ENCODE measurements around the gene PKN1.
"Not testable (repeated sequence)": the region's sequence is repeated elsewhere in the genome, so short reads cannot be mapped to it uniquely, and the experiment has no call there.

PKN1 gene

GRCh38 chr19:14433554-14434501, 722 bp downstream of the PKN1 start:
- DNase-seq = peak; percentile 55

DNA sequence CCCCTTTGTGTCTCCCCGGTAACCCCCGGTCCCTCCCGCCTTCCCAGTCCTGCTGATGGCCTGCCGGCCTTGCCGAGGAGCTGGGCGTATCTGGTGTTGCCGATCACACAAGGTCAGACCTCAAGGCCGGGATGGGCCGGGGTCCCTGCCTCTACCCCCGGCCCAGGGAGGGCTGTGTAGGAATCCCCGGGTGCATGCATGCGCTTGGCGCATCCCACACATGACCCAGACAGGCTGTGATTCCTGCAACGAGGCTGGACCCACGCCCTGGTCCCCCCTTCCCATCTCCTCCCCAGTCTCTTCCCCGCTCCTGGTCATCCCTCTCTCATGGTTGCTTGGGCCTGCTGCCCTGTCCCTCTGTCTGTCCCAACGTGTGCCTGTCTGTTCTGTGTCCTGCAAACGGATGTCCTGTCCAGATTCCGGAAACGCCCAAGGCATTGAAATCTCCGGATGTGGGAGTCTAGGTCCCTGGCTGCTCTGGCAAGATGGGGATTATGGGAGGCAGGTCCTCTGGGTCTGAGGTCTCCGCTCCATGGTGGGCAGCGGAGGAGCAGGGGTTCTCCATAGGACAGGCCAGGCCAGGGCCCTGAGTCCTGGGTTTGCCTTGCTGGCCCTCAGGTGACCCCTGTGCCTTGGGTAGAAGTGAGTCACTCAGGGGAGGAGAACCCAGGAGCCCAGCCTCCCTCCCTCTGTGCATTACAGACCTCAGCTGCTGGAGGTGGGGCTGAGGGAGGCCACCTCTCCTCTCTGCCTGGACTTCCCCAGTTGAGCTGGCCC, 1.6 kb downstream of the PKN1 start:
- no peak for DNase-seq

DNA sequence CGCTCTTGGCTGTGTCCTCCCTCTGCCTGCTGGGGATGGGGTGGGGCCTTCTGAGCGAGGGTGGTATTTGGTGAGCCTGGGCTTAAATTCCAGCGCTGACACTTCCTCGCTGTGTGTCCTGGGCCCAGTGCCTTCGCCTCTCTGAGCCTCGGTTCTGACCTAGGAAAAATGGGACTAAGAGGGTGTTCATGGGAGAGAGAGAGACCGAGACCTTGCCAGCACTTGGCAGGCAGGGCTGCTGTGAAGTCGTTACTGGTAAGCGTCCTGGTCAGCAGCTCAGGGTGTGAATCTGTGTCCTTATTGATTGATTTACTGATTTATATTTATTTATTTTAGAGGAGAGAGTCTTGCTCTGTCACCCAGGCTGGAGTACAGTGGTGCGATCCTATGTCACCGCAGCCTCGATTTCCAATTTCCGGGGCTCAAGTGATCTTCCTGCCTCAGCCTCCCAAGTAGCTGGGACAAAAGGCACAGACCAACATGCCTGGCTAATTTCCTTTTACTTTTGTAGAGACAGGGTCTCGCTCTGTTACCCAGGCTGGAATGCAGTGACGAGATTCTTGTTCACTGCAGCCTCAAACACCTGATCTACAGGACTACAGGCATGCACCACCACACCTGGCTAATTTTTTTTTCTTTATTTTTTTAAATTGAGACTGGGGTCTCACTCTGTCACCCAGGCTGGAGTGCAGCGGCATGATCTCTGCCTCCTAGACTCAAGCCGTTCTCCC, 2.4 kb downstream of the PKN1 start:
- DNase-seq = no peak

DNA sequence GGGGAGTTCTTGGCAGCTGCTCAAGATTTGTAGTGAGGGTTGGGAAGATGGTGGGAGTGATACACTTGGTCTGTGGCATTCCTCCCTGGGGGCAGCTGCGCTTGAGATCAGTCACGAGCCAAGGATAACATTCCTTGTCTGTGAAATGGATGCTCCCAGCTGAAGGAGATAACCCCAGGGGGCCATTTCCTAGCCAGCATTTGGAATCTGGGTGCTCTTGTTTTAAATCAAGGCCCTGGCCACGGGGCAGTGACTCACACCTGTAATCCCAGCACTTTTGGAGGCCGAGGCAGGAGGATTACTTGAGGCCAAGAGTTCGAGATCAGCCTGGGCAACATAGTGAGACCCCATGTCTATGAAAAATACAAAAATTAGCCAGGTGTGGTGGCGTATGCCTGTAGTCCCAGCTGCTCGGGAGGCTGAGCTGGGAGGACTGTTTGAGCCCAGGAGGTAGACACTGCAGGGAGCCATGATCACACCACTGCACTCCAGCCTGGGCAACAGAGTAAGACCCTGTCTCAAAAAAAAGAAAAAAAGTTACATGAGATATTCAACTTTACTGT, 4.6 kb downstream of the PKN1 start:
- no peak for DNase-seq

DNA sequence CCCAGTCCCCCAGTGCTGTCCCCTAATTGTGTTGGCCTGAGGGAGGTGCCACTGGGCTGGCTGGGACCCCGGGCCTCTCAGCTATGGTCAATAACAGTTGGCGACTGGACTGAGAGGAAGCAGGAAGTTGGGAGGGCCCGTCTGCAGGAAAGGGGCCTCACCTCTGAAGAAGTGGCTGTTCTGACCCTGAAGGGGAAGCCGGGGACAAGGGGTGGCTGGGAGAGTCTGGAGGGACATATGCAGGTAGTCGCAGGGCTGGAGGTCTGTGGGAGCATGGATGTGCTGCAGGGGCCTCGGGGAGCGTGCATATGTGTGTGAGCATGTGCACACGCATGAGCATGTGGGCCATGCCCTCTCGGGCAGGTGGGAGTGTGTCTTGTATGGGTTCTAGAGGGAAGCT, 5.9 kb downstream of the PKN1 start:
- DNase-seq = no peak

- DNase-seq = peak; percentile 70
Observed at GRCh38 chr19:14440049-14440448, 6.9 kb downstream of the PKN1 start.

DNA sequence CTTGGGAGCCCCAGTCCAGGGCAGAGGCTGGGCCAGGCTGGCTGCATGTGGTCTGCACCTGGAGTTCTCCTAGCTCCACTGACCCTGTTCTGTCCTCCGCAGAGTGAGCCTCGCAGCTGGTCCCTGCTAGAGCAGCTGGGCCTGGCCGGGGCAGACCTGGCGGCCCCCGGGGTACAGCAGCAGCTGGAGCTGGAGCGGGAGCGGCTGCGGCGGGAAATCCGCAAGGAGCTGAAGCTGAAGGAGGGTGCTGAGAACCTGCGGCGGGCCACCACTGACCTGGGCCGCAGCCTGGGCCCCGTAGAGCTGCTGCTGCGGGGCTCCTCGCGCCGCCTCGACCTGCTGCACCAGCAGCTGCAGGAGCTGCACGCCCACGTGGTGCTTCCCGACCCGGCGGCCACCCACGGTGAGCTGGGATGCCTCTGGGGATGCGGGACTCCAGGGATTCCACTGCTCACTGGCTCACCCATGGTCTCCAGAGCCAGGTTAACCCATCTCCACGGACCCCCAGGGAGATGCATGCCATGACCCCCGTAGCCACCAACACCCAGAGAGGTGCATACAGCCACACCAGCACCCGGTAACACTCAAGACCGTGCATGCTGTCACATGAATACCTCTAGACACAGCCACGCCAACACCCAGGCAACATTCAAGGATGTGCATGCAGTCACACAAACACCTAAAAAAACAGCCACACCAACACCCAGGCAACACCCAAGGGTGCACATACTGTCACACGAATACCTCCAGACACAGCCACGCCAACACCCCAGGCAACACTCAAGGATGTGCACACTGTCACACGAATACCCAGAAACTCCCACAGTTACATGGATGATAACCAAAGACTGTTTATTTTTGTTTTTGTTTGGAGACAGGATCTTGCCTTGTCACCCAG, 8.2 kb downstream of the PKN1 start:
- DNase-seq = no peak

DNA sequence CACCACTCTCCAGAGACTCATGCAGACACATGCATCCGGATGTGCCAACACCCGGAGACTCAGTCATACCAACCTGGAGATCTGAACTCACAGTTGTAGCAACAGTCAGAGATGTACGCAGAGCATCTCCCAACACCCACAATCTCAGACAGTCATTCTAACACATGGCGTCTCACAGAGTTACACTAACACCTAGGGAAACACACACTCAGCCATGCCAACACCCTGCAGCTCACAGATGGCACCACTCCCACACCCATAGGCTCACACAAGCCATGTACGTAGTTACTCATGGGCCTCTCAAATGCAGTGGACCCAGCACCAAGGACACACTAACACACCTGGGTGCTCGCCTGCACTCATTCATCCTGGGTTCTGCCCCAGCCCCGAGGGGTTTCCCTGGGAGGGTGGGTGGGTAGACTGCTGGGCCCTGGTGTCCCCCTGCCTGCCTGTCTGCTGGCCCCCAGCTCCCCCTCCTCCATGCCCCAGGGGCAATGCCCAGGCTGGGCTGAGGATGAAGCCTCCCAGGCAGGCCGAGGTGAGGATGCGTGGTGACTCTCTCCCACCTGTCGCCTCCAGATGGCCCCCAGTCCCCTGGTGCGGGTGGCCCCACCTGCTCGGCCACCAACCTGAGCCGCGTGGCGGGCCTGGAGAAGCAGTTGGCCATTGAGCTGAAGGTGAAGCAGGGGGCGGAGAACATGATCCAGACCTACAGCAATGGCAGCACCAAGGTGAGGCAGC, 10.0 kb downstream of the PKN1 start:
- DNase-seq = no peak

DNA sequence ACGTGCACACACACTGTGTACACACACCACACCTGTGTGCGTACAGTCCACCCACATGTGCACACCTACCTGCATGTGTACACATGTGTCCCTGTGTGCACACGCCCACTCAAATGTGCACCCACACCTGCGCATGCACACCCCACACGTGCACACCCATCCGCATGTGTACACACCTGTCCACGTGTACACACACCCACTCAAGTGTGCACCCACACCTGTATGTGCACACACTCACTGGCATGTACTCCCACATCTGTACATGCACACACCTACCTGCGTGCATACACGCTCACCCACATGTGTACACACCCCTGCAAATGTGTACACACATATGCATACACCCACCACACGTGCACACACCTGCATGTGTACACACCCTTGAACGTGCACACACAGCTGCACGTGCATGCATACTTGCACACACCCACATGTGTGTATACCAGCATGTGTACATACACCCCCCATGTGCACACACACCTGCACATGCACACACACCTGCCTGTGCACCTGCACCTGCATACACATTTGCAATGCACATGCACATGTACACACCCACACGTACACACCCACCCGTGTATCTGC, 10.6 kb downstream of the PKN1 start:
- DNase-seq = no peak

GRCh38 chr19:14446336-14447036, 13.4 kb downstream of the PKN1 start:
- DNase-seq = no peak

- no peak for DNase-seq
Observed at GRCh38 chr19:14449321-14449720, 16.2 kb downstream of the PKN1 start.

DNA sequence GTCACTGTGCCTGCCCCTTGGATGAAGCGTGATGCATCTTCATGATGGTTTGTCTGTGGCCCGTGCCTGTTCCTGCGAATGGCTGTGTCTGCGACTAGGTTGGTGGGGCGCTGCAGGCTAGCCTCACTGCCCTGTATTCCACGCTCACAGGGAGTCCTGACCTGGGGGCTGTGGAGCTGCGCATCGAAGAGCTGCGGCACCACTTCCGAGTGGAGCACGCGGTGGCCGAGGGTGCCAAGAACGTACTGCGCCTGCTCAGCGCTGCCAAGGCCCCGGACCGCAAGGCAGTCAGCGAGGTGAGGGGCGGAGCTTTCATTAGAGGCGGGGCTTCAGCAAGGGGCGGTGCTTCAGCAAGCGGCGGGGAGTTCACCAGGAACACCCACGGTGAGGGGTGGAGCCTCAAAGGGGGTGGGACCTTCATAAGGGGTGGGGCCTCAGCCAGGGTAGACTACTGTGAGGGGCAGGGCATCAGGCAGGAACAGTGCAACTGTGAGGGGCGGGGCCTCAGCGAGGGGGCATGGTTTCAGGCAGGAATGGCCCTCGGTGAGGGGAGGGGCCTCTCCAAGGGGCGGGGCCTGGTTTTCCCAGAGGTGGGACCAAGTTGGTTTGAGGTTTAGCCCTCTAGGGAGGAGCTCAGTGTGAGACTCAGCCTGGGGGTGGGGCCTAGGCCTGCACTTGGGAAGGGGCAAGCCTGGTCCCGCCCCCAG, 17.2 kb downstream of the PKN1 start:
- DNase-seq = peak; percentile 55

DNA sequence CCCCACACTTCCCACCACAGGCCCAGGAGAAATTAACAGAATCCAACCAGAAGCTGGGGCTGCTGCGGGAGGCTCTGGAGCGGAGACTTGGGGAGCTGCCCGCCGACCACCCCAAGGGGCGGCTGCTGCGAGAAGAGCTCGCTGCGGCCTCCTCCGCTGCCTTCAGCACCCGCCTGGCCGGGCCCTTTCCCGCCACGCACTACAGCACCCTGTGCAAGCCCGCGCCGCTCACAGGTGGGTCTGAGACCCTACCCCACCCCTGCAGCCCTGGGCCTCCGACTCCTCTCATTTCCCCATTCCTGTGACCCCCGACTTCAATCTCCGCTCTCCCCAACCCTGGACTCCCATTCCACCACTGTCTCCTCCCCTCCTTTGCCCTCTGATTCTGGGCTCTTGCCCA, 17.8 kb downstream of the PKN1 start:
- no peak for DNase-seq

DNA sequence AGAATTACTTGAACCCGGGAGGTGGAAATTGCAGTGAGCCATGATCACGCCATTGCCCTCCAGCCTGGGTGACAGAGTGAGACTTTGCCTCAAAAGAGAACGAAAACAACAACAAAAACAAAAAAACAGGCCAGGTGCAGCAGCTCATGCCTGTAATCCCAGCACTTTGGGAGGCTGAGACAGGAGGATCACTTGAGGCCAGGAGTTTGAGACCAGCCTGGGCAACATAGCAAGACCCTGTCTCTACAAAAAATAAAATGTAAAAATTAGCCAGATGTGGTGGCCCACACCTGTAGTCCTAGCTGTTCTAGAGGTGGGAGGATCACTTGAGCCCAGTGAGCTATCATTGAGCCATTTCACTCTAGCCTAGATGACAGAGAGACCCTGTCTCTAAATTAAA, 19.2 kb downstream of the PKN1 start:
- not testable (repeated sequence) for DNase-seq

DNA sequence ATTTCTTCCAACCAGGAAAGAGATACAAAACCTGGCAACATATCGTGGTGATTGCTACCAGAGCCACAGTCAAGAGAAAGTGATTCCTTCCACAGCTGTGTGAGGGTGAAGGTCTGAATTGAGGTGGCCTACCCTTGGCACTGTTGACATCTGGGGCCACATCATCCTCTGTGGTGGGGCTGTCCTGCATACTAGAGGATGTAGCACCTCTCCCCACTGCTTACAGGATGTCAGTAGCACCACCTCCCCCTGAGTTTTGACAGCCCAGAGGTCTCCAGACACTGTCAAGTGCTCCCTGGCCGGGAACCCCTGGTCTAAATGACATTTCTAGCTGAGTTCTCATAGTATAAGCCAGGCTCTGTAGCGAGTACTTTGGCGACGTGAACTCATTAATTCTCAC, 26.6 kb downstream of the PKN1 start:
- DNase-seq = no peak

GRCh38 chr19:14460935-14461334, 27.8 kb downstream of the PKN1 start:
- DNase-seq = no peak

DNA sequence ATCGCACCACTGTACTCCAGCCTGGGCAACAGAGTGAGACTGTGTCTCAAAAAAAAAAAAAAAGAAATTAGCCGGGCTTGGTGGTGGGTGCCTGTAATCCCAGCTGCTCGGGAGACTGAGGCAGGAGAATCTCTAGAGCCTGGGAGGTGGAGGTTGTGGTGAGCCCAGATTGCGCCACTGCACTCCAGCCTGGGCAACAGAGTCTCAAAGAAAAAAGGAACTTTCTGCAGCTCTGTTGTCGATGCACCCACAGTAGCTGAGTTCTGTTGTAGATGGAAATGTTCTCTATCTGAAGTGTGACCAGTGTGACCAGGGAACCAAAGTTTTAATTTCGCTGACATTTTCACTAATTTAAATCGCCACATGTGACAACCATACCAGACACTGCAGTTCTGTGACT, 29.3 kb downstream of the PKN1 start:
- DNase-seq = not testable (repeated sequence)

DNA sequence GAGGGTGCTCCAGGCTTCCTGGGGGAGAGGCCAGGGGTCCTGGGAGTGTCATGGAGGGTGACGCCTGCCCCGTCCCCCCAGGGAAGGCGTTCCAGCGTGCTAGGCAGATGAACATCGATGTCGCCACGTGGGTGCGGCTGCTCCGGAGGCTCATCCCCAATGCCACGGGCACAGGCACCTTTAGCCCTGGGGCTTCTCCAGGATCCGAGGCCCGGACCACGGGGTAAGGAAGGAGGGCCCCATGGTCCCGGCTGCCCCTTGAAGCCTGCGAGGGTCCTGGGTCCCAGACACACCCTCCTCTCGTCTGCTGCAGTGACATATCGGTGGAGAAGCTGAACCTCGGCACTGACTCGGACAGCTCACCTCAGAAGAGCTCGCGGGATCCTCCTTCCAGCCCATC, 30.6 kb downstream of the PKN1 start:
- no peak for DNase-seq

DNA sequence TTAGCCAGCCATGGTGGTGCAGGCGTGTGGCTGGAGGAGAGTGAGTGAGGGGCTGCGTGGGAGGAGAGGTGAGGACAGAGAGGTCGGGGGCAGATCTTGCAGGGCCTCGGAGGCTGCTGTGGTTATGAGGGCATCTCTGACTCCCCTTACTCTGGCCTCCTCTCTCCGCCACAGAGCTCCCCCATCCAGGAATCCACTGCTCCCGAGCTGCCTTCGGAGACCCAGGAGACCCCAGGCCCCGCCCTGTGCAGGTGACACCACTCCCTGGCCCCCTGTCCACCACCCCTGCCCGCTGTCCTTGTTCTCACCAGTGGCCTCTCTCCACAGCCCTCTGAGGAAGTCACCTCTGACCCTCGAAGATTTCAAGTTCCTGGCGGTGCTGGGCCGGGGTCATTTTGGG, 34.3 kb downstream of the PKN1 start:
- no peak for DNase-seq

GRCh38 chr19:14467816-14468215, 34.7 kb downstream of the PKN1 start:
- no peak for DNase-seq
